Superior temporal gyrus (tissue), 1 donor: Measurements from ENCODE around the gene CCDC74B.
"Not testable (repeated sequence)": the region's sequence is repeated elsewhere in the genome, so short reads cannot be mapped to it uniquely, and the experiment has no call there.

Source experiments
- DNase-seq: peaks from one replicate; pipeline ENCODE4 v3.0.0-alpha.2; 2016; ENCODE audit errors: extremely low spot score

The CCDC74B gene

DNA sequence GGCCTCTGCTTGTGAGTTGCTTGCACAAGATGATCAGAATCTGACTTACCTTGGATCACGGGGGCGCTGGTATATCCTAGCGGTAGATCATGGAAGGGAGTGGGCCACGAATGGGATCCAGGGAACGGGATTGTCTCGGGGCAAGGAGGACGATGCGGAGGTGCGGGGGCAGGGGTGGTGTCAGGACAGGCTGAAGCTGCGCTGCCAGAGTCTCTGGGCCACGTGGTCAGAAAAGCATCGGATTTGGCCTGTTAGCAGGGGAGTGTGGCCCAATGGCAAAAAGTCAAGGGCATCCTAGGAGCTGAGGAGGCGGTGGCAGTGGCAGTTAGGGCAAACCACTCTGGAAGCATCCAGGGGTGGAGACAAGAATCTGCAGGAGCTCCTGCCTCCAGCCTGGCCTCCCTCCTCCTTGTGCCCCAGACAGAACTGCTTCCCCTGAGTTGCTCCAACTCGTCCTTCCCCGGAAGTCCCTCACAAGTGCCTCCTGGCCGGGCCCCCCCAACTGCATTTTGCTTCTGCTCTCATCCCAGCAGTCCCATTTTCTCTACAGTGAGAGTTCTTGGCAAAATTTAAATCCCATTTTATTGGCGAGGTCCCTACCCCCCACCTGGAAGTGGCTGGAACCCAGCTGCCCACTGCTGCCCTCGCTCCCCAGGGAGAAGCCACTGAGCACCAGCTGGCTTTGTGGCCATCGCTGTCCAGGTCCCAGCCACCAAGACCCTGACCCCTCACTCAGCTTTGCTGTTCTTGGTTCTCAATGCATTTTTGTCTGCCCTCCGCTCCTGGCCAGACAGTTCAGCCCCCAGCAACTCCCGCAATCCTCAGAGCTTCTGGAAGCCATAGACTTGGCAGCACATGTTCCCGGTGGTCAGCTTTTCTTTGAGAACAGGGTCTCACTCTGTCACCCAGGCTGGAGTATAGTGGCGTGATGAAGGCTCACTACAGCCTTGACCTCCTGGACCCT, 5.6 kb upstream of the CCDC74B start:
- DNase-seq, result no peak

DNA sequence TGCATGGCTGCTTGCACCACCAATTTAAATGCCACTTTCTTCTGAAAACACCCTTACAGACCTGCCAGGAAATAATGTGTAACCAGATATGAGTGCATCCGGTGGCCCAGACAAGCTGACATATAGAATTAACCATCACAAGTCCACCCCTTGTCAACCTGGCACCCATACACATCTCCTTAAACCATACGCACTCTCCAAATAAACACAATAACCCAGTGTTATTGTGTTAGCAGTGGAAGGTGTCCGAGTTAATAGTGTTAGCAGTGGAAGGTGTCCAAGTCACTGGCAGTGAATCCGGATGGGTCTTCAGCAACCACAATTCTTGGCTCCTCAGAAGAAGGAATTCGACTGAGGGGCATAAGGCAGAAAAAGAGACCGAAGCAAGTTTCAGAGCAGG, 3.6 kb upstream of the CCDC74B start:
- DNase-seq, result not testable (repeated sequence)

DNA sequence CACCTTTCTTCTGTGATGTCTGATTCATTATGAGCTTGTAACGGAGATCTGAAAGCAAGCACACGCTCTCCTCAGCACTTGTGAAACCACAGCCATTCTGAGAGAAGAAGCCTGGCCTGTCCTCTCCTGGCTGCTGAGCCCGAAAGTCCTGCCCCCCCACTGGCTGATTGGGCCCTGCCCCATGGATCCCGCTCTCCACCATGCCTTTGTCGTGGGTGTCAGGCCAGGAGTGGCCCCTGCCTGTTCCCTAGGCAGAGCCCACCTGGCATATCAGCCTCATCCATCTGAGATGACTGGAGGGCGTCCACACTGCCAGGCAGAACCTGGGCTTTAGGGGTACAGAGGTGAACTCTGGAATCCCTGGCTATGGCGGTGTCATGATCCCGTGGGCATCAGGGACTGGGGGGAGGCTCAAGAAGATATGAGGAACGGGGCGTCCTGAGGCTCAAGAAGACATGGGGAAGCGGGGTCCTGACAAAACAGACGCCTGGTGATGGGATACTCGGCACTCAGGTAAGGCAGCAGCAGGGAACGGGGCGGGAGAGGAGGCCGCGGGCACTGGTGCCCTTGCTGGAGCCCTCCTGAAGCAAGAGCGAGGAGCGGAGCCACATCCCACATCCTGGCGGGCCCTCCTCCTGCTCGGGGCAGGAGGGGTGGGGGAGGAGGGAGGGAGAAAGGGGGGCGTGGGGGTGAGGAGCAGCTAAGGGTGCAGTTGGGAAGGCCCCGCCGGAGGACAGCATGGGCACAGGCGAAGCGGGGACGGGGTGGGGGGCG, 1.5 kb downstream of the CCDC74B start:
- not testable (repeated sequence) for DNase-seq

DNA sequence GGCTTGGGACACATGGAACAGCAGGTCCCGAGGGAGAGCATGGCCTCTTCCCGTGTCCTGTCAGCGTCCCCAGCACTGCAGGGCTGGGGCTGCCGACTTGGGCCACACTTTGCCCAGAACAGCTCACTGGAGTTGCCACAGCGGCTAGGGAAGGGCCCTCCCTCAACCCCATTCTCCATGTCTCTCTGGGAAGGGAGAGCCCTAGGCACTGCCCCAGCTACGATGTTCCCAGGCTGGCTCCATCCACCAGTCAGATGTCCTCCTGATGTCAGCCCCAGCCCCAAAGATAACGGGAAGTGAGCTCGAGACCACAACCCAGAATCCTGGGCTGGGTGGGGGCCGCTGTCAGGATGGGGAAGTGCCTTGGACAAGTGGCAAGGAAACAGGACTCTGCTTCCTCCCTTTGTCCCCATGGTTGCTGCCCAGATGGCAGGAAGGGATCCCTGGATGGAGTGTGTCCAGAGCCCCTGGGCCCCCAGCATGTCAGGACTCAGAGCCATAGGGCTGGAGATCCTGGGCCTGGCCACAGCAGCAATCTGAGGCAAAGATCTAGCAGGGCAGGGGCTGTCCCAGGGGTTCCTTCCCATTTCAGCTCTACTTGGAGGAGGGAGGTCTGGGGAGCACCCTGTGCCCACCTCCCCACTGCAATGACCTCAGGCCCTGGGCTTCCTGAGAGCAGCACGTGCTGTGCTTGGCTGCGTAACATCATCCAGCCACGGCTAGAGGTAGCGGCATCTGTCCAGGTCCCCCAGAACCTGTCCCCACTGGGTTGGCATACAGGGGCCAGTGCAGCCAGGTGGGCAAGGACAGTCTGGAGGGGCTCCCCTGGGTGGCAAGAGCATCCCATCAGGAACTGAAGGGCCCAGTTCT, 2.3 kb downstream of the CCDC74B start:
- not testable (repeated sequence) for DNase-seq

DNA sequence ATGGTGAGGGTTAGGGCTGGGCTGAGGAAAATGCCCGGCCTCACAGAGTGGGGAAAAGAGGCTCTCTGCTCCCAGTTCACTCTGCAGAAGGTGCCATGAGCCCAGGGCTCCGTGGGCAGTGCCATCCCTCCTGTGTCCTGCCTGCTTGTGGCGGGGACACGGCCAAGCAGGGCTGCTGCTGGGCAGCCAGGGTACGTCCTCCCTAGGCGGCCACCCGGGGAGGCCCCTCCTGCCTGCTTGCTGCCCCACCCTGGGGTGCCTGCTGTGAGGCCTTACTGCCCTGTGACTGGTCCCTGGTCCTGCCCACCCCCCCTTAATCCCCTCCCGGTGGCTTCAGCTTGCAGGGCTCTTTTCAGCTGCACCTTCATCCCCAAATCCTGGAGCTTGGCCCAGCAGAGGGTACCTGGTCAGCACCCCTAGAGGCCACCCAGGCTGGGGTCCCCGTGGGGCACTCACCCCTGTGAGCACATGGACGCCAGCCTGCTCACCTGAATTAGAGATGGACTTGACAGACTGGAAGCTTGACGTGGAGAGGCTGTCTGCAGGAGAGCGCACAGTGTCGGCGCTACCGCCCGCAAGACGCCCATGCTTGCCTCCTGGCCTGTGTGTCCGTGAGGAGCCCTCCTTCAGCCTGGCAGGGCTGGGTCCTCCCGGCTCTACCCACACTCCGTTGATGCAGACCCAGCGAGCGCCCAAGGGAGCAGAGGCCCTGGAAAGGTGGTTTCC, 3.1 kb downstream of the CCDC74B start:
- DNase-seq, result not testable (repeated sequence)

DNA sequence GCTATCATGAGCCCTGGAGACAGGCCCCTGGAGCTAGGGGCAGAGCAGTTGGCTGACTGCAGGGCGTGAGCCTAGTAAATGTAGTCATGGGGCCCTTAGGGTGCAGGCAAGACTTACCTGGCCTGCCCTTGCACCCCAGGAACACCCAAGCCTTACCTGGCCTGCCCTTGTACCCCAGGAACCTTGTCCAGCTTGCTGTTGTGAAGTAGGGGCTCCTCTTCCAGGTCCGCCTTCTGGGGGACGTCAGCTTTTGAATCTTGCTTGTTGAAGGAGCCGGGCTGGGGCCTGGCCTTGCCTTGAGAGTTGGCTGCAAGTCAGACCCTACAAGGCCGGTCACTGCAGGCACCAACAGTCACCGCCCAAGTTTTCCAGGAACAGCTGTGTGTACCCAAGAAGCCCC, 3.9 kb downstream of the CCDC74B start:
- DNase-seq, result not testable (repeated sequence)

DNA sequence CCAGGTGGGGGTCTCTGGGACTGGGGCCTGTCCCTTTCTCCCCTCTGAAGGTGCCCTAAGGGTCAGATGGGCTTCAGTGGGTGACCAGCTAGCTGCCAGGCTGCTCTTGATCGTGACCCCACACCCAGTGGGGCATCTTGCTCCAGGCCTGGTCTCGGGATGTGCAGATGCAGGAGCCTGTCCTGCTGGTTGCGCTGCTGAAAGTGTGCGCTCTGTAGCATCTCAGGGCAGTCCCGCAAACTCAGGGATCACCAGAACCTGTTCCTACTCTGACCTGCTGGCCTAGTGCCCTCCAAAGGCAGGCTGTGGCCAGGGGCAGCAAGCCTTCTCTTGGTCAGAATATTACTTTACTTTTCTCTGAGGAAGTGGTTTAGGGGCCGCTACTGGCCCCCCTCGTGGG, 4.4 kb downstream of the CCDC74B start:
- DNase-seq, result not testable (repeated sequence)

DNA sequence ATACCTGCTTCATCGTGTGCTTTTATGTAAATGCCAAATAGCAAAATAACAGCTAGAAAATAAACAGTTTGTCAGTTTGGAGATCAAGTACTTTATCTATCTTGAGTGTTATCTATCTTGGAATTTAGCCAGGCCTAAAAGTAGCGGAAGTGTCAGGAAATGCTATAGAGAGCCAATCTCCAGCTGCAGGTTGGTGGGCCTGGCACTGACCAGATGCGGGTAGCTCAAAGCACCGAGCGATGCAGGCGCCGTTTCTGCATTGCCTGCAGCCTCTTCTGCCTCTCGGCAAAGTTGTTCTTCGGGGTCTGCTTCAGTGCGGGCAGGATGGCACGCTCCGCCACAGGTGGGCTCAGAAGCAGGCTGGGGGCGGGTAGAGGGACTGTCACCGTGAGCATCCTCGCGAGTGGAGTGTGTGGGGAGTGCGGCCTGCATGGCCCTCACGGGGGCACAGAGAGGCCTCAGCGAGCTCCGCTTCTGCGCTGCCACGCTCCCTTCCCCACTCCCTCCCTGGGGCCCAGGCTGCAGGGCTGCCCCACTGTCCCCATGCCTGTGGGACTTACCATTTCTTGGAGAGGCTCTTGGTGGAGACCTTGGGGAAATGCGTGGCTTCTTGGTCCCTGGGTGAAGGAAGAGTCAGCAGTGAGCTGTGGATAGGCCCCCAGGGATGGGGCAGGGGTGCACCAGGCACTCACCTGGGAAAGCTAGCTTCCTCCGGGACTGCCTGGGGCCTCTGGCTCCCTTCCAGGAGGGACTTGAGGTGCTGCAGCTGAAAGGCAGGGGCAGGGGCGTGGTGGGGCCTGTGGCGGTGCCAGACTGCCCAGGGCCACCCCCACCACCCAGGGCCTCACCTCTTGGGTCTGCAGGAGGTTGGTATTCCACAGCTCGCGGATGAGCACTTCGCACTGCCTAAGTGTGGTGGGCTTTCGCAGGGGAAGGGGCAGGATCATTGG, 5.3 kb downstream of the CCDC74B start:
- DNase-seq, result not testable (repeated sequence)

DNA sequence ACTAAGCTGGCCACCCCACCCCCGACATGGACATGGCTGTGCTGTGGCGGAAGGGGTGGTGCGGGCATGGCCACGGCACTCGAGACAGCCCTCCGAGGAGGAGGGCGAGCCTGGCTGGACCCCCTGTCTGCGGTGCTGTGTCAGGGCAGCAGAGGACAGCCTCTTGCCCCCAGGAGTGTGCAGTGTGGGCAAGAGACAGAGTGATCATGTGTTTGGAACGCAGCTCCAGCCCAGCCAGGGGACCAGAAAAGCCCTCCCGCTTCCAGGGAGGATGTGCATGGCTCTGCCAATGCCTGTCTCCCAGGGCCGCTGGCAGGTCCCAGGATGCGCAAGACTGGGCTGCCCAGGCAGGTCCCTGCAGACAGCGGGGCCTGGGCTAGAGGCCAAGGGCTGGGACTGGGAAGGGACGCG, 6.1 kb downstream of the CCDC74B start:
- not testable (repeated sequence) for DNase-seq

DNA sequence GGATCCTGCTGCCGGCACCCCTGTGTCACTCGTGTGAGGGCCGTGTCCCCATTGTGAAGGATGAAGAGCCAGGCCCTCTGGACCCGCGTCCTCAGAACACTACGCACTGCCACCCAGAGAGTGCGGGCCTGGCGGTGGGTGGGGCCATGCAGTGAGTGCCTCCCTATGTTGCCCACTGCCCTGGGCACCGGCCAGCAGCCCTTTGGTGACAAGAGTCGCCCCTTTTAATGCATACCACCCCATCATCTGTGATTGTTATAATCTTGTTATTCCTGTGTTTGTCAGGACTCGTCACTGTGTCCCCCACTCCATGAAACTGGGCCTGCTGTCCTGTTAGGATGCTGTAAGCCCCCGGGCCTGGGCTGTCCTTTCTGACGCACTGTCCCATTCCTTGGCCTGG, 6.6 kb downstream of the CCDC74B start:
- DNase-seq, result not testable (repeated sequence)

DNA sequence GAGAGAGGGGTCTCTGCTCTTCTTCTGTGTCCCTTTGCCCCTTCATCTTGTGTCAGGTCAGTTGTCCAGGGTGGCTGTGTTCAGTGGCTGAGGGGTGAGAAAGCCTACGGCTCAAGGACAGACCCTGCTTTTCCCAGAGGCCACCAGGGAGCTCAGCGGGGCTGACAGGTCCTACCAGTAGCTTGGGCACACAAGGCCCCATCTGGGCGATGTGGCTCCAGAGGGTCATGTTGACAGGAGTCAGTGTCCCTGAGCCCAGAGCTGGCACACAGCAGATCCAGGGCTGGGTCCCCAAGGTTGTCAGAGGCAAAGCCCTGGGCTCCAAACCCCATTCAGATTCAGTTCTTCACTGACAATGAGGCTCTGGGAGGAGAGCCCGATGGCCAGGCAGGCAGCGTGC, 7.8 kb downstream of the CCDC74B start:
- DNase-seq, result not testable (repeated sequence)

DNA sequence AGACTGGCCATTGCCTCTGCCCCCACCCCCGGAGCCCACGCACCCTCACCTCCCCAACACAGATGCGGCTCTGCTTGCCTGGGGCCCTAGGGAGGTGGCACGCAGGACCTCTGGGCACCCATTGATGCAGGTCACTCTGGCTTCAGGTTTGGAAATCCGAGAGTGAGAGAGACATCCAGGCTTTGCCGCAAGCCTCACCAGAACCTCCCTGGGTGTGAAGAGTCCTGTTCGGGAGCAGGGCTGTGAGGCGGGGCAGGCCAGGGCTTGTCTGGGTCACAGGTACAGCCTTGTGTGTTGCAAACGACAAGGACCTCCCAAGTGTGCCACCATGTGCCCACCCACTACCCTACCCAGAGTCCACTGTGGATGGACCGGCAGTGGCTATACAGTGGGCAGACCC, 8.4 kb downstream of the CCDC74B start:
- DNase-seq, result not testable (repeated sequence)

DNA sequence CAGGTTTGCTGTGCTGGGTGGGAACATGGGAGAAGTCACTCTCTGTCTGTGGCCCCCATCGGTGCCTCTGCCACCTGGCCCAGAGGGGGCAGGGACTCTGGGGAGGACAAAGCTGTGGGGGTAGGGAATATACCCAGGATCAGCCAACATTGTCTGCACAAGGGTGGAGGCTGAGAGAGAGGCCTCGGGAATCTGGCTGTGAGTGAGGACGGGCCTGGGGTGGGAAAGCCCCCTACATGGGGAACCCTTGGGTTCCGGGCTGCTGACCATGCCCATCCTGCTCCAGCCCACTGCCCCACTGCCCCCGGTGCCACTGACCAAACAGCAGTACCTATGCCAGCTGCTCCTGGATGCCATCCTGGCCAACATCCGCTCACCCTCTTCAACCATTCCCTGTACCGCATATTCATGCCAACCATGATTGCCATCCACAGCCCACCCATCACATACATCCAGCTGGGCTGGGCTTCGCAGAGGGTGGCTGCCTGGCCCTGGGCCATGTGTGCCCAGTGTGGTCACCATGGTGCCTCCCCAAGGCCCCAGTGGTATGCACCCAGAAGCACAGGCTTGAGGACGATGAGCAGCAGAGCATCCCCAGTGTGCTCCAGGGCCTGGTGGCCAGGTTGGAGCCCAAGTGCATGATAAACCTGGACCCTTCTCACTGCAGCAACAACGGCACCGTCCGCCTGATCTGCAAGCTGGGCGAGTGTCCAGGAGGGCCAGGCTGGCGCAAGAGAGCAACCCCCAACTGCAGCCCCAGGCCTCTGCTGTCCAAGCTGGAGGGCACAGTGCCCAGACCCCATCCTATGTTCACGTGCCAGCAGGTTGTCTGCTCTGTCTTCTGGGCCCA, 9.0 kb downstream of the CCDC74B start:
- no peak for DNase-seq

DNA sequence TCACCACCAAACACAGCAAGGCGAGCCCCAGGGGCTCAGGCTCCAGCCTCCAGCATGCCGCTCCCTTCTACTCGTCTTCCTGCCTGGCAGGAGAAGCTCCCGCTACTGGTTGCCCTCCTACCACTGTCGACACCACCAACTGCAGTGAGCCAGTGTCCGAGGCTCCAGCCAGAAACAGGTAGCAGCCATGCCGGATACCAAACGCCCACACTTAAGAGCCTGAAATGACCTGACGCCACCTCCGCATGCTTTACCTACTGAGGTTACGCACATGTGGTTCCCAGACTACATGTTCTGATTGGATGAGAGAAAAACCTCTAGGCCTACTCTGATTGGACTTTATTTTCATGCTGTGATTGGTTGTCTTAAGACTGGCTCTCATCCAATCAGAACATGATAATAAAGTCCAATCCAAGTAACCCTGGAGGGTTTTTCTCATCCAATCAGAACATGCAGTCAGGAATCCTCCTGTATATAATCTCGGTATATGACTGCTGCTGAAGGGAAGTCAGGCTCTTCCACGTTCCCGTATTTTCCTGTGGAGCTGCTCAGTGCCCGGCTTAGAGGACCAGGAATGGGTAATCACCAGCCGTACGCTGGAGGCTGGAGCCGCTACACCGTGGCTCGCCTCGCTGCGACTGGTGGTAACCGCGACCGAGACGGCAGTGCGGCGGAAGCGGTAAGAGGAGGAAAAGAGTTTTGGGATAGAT, 15.6 kb downstream of the CCDC74B start, which contains the start of gene POTEF:
POTEF (minus strand) TSS at position 103 of the 710 bp plus-strand sequence. CDS start 8,707 bp downstream, outside the sequence.
- DNase-seq, result not testable (repeated sequence)

DNA sequence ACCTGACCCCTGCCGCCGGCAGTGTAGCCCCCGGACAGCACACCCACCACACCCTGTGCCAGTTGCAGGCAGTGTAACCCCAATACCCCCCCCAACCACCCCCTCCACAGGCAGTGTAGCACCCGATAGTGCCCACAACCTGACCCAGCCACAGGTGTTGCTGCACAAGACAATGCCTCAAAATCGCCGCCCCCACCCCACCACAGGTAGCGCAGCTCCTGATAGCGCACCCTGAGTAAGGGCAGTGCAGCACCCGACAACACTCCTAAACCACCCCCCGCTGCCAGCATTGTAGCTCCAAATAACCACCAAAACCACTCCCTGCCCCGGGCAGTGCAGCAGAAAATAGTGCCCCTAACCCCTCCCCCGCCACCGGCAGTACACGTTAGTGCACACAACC, 16.4 kb downstream of the CCDC74B start:
- DNase-seq, result not testable (repeated sequence)

DNA sequence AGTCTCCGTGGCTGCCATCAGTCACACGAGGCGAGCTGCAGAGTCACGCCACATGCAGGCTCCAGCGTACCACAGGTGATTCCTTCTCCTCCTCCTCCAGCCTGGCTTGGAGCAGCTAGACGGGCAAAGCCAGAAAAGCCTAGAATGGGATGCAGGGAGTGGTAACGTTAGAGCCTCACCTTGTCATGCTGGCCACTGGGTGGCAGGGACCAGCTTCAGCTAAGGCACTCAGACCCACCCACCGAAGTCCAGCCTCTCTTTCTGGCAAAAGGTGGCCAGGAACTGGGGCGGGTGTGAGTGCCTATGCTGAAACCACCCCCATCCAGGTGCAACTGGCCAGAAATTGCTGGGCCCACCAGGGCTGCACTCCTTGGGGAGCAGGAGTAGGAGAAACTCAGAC, 17.2 kb downstream of the CCDC74B start:
- not testable (repeated sequence) for DNase-seq

DNA sequence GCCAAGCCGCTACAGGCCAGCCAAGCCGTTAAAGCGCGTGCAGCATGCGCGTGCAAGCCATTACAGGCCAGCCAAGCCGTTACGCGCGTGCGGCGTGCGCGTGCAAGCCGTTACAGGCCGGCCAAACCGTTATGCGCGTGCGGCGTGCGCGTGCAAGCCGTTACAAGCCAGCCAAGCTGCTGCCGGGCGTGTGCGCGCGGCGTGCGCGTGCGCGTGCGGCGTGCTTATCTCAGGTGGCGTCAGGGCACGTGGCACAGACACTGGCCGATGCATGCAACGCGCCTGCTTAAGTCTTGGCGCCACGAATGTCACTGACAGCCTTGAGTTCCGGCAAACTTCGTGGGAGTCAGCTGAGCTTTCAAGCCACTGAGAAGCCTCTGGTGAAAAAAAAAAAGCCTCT, 24.0 kb downstream of the CCDC74B start:
- DNase-seq, result not testable (repeated sequence)
